HG02884 (cell line): ENCODE data around the gene LIMD2.

Experiments used
- ATAC-seq: cut with Tn5 transposase; IDR thresholded peaks from one replicate; pipeline ENCODE4 v1.9.1; 2021; ENCODE audit warnings: mild to moderate bottlenecking, moderate library complexity; ENCODE audit not compliant: unreplicated experiment

LIMD2 gene

DNA sequence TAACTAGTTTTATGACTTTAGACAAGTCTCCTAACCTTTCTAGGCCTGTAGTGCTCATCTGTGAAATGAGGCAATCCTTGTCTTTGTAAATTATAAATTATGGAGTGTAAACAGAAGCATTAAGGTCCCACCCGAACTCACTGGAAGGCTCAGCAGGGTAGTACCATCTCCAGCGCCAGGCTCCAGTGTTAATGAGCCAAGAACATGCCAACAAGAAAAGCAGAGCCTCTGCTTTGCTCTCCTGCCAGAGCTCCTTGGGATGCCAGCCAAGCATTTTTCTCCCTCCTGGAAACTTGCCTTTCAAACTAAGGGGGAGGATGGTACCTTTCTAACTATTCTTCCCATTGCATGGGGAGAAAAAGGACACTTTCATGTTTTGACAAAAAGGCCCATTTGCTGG is 14.9 kb downstream of the LIMD2 start:
- ATAC-seq = no peak

DNA sequence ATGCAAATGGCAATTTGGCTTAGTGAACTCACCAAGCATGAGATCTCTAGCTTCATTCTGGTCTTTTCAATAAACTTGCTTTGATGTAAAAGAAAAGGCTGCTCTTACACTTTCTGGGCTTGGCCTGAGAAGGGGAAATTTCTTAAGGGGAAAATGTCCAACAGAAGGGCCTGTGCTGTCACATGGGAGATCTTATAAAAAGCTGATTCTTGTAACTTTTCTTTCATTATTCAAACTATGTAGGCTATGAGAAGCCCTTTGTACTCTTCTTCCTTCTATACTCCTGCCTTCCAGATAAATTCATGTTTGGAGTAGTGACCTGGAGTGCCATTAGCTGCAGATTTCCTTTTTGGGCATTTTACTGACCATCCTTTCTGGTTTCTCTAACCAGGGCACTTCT is 16.9 kb downstream of the LIMD2 start:
- no peak for ATAC-seq

DNA sequence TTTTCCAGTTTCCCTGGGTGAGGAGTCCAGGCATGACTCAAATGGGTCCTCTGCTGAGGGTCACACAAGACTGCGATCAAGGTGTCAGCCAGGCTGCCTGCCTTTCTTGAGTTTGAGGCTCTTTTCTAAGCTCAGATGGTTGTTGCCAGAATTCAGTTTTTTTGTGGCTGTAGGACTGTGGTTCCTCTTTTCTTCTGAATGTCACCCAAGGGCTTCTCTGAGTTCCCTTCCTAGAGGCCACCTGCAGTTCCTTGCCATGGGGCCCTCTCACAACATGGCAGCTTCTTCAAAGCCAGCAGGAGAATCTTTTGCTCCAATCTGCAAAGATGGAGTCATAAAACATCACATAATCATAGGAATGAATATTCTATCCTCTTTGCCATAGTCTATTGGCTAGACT is 17.5 kb downstream of the LIMD2 start:
- no peak for ATAC-seq

DNA sequence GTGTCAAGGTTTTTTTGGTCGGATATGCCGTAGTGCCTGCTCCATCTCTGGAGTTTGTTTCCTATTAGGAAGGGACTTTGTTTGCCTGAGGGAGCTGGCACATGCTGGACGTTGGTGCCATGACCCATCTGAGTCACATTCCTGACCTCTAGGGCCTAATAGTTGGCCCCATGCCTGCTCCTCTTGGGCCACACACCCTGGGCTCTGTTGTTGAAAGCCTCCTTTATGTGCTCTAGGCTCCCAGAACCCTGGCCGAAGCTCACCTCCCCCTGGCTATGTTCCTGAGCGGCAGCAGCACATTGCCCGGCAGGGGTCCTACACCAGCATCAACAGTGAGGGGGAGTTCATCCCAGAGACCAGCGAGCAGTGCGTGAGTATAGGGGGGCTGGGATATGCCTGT is 18.4 kb downstream of the LIMD2 start:
- no peak for ATAC-seq

DNA sequence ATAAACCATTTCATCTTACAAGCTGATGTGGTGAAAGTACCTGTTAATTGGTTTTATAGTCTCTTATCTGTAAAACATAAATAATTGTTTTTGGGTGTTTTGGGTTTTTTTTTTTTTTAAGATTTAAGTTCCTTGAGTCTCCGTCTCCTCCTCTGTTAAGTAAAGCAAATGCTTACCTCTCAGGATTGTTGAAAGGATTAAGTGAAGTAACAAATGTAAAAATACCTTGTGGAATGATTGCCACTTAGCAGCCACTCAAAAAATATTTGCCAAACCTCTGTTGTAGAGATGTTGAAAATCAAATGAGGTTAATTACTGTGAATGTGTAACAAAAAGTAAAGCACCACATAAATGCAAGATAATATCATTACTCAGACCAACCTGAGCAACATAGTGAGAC is 19.2 kb downstream of the LIMD2 start:
- ATAC-seq = no peak

DNA sequence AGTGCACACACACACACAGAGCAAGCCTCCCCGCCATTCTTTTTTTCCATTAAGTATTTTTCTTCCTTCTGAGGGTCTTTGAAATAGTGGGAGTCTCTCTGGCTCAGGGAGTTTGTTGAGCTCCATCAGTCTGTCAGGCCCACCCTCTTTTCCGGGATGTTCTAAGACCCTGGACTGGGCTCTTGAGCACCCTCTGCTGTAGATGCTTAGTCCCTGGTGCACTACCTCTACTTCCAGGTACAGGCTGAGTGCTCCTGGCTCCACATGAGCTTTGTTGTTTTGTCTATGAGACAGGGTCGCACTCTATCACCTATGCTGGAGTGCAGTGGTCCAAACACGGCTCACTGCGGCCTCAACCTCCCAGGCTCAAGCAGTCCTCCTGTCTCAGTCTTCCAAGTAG is 20.7 kb downstream of the LIMD2 start:
- no peak for ATAC-seq

DNA sequence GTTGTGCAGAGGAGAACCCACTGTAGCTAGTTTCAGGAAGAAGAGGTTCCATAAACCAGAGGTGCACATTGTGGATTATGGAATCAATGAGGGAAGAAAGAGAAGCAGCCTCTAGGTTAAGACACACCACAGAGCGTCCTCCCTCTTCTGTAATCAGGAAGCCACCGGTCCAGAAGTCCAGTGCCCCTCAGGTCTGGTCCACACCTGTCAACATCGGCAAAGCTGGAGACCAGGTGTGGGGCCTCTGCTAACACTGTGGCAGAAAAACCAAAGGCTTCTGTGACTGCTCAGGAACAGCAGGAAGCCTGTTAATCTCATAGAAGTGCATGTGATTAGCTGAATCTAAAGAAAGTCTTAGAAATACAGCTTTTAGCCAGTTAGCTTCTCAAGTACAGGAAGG is 23.3 kb downstream of the LIMD2 start:
- ATAC-seq = no peak

DNA sequence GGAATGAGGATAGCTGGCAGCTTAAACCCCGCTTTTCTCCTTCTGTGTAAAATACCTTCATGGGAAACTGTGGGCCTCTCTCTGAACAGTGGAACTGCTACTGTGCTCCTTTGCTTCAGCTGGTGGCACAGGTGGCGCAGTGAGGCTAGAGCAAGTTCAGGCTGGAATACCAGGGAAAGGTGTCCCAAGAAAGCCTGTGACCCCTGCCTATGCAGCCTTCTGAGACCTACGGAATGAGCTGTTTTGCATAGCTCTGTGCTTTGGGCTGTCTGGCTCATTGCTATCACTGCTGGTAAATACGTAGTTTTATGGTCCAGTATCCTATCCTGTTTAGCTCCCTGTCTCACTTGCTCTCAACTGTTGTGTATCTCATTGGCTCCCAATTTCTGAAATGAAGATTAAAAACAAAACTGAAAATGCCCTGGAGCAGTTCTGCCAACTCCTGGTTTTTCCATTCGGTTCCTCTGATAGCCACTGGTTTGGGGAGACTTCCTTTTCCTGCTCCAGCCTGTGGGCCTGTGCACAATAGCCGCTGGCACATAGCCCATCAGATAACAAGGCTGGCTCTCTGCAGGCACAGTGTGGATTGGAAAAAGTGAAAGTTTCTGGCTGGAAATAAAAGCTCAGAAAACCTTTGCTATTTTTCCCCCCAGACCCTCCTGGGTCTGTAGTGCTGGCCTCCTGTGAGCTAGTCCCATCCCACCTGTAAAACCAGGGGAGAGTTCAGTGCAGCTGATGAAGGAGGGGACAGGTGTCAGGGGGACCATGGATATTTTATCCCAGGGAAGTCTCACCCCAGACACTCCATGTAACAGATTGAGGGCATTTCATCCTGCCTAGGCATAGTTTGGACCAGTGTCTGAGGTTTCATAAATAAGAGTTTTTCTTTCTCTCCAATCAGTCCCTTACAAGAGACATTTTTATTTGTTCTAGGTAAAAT is 24.0 kb downstream of the LIMD2 start:
- ATAC-seq = no peak

DNA sequence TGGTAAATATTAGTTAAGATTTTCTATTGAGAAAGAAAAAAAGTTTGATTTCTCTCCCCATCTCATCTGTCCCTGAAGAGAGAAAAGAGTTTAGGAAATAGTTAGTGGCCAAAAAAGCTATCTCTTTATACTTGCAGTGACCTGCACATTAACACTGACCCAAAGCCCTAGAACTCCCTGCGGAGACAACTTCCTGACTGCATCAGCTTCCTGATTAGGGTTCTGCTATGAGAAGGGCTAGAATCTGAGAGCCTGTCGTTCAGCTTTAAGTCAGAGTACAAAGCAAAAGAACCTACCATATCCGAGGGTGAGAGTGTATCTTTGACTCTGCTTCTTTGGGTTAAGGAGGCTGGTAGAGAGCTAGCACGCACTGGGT is 24.7 kb downstream of the LIMD2 start:
- ATAC-seq = no peak

DNA sequence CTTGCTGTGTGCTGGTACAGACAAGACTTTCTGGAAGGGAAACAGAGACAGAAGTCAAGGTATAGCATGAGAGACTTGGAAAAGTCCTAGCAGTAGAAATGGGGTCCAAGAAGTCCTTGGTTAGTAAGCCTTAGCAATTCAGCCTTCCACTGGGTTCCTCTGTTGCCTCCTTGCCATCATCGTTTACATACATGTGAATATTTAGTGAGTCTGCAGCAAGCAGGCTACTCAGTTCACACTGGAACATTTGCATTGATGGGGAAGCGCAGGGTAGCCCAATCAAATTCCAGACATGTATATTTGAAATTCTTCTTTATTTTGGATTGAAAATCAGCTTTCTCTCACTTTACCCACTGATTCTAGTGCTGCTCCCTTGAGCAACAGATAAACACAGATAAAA is 27.1 kb downstream of the LIMD2 start:
- no peak for ATAC-seq

DNA sequence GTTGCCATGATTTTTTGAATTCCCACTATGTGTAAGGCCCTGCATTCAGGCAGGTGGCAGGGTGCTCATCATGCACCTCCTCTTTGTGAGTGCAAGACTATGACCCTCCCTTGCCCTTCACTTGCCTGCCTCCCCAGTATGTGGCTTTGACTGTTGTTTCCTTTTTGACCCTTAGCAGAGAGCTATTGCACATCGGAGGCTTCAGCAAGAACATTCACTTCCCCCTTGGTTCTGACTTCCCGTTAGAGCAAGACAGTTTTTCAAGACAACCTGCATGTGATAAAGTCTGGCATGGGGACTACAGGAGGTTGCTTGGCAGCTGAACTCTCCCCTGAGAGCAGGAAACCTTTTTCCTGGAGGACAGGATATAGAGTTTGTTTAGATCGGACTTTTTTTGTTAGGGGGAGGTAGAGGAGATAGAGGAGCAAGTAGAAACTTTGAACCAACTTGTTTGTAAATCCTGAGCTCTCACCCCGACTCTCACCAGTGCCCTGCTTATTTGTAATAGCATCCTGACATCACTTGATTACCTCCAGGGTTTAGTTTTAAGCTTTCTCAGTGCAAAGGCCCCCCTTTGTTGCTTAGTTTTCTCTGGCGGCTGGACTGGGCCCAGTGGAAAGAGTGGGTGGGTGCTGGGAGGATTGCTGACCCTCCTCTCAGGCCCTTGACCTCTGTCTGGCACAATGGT is 34.3 kb downstream of the LIMD2 start:
- ATAC-seq = no peak

DNA sequence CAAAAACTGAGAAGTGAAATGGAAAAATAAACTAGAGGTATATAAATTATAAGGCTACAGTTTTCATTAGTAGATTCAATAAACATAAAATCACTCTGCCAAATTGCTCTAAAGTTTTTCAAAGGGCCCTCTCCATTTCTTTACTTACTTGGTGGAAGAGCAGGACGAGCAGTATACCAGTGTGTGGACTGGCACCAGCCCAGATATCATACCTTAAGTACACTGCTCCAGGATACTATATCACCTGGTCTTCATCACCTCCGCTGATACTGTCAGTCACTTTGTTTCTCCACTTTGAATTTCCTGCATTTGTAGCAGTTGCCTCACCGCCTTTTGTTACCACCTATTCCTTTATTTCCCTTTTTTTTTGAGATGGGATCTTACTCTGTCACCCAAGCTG is 40.1 kb downstream of the LIMD2 start:
- ATAC-seq = no peak

DNA sequence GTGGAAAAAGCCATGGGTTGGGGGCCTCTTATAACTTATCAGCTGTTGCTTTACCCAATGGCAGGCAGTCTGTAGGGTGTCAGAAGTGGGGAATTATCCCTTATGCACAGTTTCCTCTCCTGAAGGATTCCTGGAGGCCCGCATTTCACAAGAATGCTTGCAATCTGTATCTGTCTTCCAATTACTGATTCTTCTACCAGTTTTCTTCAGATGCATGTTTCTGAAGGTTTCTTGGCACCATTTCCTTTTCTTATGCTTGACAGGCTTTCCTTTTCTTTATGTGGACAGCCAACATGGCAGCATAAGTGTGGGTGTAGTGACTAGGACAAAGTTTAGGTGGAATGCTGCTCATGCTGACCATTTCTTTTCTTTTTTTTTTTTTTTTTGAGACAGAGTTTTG is 41.6 kb downstream of the LIMD2 start:
- no peak for ATAC-seq

DNA sequence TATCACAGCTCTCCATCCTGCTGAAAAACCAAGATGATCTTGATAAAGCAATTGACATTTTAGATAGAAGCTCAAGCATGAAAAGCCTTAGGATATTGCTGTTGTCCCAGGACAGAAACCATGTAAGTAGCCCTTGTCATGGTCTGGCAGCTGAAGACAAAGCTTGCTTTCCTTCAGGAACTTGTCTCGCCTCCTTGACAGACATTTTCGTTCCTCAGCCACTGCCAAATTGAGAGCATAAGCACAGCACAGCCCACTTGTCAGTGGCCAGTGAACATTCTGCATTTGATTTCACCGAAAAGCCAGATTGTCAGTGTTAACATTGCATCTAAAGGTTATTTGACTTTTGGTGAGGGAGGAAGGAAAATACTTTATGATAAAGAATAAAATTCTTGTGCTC is 42.1 kb downstream of the LIMD2 start:
- ATAC-seq = no peak

DNA sequence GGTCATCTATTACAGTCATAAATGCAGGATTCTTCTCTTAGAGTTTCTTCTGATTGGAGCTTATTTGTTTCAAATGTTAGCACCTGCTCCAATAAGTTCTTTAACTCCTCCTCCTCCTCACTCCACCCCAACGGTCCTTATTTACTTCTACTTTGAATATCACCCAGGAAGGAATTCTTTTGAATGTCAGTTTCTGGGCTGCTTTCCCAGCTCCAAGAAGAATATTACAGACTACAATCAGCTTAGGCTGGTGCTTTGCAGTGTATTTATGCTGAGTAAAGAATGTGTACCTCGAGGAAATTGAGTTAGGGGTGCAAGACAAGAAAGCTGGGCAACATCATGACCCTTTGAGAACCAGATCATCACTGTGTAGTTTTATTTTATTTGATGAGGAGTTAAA is 46.9 kb downstream of the LIMD2 start:
- ATAC-seq = no peak

DNA sequence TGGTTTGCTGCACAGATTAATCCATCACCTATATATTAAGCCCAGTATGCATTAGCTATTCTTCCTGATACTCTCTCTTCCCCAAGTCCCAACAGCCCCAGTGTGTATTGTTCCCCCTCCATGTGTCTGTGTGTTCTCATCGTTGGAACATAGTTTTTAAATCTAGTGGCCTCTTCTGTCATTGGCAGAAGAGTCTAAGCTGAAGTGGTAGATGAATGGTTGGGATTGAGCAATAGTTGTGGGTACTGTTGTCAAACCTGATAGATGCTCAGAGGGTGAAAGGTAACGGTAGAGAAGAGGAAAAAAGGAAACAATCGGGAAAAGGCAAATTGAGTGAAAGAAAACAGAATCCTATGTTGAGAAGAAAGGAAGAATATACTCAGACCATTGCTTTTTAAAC is 47.8 kb downstream of the LIMD2 start:
- no peak for ATAC-seq

DNA sequence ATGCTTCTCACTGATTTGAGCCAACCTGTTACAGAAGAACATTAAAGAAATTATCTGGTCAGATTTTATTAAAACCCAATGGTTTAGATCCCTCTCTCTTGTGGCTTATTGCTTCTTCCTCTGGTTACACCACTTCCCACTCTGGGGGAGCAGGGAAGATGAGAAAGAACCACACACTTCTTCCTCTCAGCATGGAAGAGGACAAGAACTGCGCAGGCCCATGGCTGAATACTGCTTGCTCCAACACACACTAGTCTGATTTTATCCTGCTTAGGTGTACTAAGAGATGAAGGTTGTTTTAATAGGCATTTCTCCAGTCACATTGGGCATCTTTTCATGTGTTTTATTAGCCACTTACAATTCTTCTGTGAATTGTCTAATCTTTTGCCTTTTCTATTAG is 50.1 kb downstream of the LIMD2 start:
- ATAC-seq = no peak

DNA sequence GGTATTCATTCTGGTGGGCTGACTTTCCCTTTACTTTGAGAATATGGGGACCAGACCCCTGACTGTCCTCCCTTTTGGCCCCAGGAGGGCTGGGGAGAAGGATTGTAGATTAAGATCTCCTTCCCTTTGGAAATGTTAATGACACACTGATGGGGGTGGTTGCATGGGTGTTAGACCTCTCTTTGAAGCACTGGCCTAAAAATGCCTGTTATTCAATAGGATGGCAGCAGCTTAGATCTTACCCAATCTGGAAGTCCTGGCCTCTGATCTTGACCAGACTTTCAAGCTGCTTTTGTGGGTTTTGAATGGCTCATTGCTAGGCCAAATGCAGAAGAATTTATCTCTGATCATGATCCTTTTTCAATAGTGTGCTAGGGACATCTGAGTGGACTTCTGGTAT is 52.0 kb downstream of the LIMD2 start:
- no peak for ATAC-seq

DNA sequence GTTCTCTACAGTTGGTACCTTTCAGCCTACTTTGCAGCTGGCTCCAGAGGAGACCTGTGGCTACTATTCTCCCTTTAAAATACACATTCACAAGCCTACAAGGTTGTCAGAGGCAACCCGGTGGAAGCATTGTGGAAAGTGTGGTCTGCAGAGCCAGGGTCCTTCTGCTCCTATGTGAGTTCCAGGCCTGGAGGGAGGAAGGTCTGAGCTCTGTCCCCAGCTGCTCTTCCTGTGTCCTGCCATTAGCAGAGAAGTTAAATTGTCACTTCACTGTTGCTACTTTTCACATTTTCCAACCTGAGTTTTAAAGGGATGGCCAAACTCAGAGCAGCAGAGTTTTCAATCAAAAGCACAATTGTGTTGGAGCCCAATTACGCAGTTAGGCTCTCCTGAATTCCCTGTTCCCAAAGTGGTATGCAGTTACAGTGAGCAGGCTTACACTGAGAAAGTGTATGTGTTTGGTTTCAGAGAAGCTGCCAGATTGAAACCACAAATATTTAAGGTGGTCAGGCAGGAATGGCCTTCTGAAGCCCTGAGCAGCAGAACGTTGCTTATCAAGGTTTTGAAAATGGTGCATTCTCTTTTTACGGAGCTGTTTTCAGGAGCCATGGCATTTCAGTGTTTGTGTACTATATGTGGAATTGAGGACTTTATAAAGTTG is 52.7 kb downstream of the LIMD2 start:
- ATAC-seq = no peak

DNA sequence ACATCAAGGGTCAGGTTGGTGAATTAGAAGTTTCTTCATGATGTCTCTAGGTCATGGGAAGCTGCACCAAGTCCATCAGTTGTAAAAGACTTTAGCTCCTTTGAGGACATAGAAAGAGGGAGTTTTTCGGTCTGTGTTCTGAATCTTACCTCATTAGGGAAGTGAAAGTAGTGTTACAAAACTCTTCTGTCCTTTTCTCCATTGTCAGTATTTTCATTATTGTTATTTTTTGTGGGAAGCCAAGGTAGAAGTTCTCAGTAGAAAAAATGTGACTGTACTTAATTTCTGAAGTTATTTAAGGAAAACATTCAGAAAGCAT is 53.5 kb downstream of the LIMD2 start:
- peak; percentile 76 for ATAC-seq
